ENCODE data around the gene MDM4. TPM values are rescaled to one million over a fixed set of nuclear protein-coding genes. Genes with fewer than 3 reads are reported as not detected.
A peak's percentile ranks its signal among the peaks of the same experiment; 100 is the strongest.

The MDM4 gene
- total and polyA plus RNA-seq, 2 donors (not counting 1 experiment from before 2014, with no cell fraction given), result 46.6 to 374 TPM

GRCh38 chr1:204583909-204584632 is 67.9 kb downstream of the MDM4 start:
- no peaks in the 10 kb centered on the region for H3K9me3 Mint-ChIP-seq (ENCODE audit: insufficient read depth)
- intact Hi-C loops (cut with micrococcal nuclease), result no loop called here
- no peak for DNase-seq
- no peaks in the 10 kb centered on the region for H3K27me3 ChIP-seq (replicated peaks in 1 of 4; ENCODE audit: control extremely low read depth in 1 of 4, control insufficient read depth in 3 of 4, insufficient read depth in 4 of 4, low read length in 3 of 4)
- H3K9me3 ChIP-seq (ENCODE audit: control extremely low read depth in 1 of 3, control insufficient read depth in 2 of 3, insufficient read depth in 1 of 3, low read length in 2 of 3), result no peaks in the 10 kb centered on the region
- H3K27me3 Mint-ChIP-seq, result no peaks in the 10 kb centered on the region
- no peak overlapping the region for H3K9ac ChIP-seq (ENCODE audit: low read length)
- WGBS (ENCODE audit: insufficient coverage), result 89% methylated on average over 4 of the region's 4 CpGs
- peaks cover 0 to 15% of the 10 kb centered on the region in 2 experiments for H3K36me3 ChIP-seq (replicated peaks in 1 of 2; ENCODE audit: control extremely low read depth in 1 of 2, control insufficient read depth in 1 of 2, extremely low read depth in 1 of 2, insufficient read depth in 2 of 2, low read length in 1 of 2)
- H3K4me1 ChIP-seq (ENCODE audit: control insufficient read depth in 2 of 2, insufficient read depth in 2 of 2, low read length in 2 of 2), result peaks cover 34 to 49% of the 10 kb centered on the region in 2 donors
- no peaks in the 10 kb centered on the region for H4K20me1 ChIP-seq (ENCODE audit: control insufficient read depth, insufficient read depth, low read length, poor library complexity, severe bottlenecking)
- no peak for TF ChIP-seq CTCF (IDR thresholded peaks at IDR 0.05)
- no peak for TF ChIP-seq EZH2 (IDR thresholded peaks at IDR 0.05; ENCODE audit: borderline replicate concordance, insufficient read depth, low read depth, low read length, poor library complexity, severe bottlenecking)
- H2AFZ ChIP-seq (ENCODE audit: insufficient read depth, low read depth, low read length, poor library complexity, severe bottlenecking), result no peak overlapping the region
- peaks cover 52% of the 10 kb centered on the region for H3K4me1 Mint-ChIP-seq
- no peak overlapping the region for H3K4me3 ChIP-seq (ENCODE audit: control extremely low read depth in 1 of 5, extremely low read depth in 1 of 5, insufficient read depth in 1 of 5, low read depth in 2 of 5, low read length in 4 of 5)
- no peak for ATAC-seq (ENCODE audit: low read depth)
- H3K27ac ChIP-seq (ENCODE audit: low read length in 2 of 2), result no peak overlapping the region
- peak overlapping the region; percentile 47 for H3K4me2 ChIP-seq (replicated peaks; ENCODE audit: low read depth, low read length, poor library complexity, severe bottlenecking)
- H3K4me3 Mint-ChIP-seq, result no peak overlapping the region
- H3K27ac Mint-ChIP-seq, result peak overlapping the region; percentile 56
- POLR2A ChIA-PET, result no interaction called here
- CTCF ChIA-PET, result no interaction called here
- peaks cover 25% of the 10 kb centered on the region for H3K79me2 ChIP-seq (ENCODE audit: control insufficient read depth, insufficient read depth, low read length)

- Histone ChIP-seq H3K36me3 (replicated peaks in 1 of 2; ENCODE audit: control extremely low read depth in 1 of 2, control insufficient read depth in 1 of 2, extremely low read depth in 1 of 2, insufficient read depth in 2 of 2, low read length in 1 of 2) (peaks cover 0 to 15% of the 10 kb centered on the region in 2 experiments), H4K20me1 (ENCODE audit: control insufficient read depth, insufficient read depth, low read length, poor library complexity, severe bottlenecking) (no peaks in the 10 kb centered on the region), H3K4me1 (ENCODE audit: control insufficient read depth in 2 of 2, insufficient read depth in 2 of 2, low read length in 2 of 2) (peaks cover 26 to 49% of the 10 kb centered on the region in 2 donors), H3K79me2 (ENCODE audit: control insufficient read depth, insufficient read depth, low read length) (peaks cover 25% of the 10 kb centered on the region), H3K9ac (ENCODE audit: low read length) (no peak overlapping the region), H3K27me3 (replicated peaks in 1 of 4; ENCODE audit: control extremely low read depth in 1 of 4, control insufficient read depth in 3 of 4, insufficient read depth in 4 of 4, low read length in 3 of 4) (no peaks in the 10 kb centered on the region), H3K4me3 (ENCODE audit: control extremely low read depth in 1 of 5, extremely low read depth in 1 of 5, insufficient read depth in 1 of 5, low read depth in 2 of 5, low read length in 4 of 5) (no peak overlapping the region), H2AFZ (ENCODE audit: insufficient read depth, low read depth, low read length, poor library complexity, severe bottlenecking) (peak overlapping the region; percentile 6), H3K4me2 (replicated peaks; ENCODE audit: low read depth, low read length, poor library complexity, severe bottlenecking) (peak overlapping the region; percentile 47), H3K9me3 (ENCODE audit: control extremely low read depth in 1 of 3, control insufficient read depth in 2 of 3, insufficient read depth in 1 of 3, low read length in 2 of 3) (no peaks in the 10 kb centered on the region), H3K27ac (ENCODE audit: low read length in 2 of 2) (no peak overlapping the region)
- intact Hi-C loops (cut with micrococcal nuclease), result no loop called here
- H3K9me3 Mint-ChIP-seq (ENCODE audit: insufficient read depth), result no peaks in the 10 kb centered on the region
- H3K4me3 Mint-ChIP-seq, result peak overlapping the region; percentile 52
- DNase-seq (peak; percentile 49), ATAC-seq (ENCODE audit: low read depth) (peak; percentile 86)
- WGBS (ENCODE audit: insufficient coverage), result 74% methylated on average over 8 of the region's 11 CpGs
- POLR2A ChIA-PET, result no interaction called here
- CTCF ChIA-PET, result interaction anchor here (1.1 kb wide), 1 partner anchor 19 kb away, joined by 4 read pairs; no protein-coding TSS in a partner anchor
- no peak for TF ChIP-seq CTCF (IDR thresholded peaks at IDR 0.05)
- TF ChIP-seq EZH2 (IDR thresholded peaks at IDR 0.05; ENCODE audit: borderline replicate concordance, insufficient read depth, low read depth, low read length, poor library complexity, severe bottlenecking), result no peak
- no peaks in the 10 kb centered on the region for H3K27me3 Mint-ChIP-seq
- H3K4me1 Mint-ChIP-seq, result peaks cover 52% of the 10 kb centered on the region
- H3K27ac Mint-ChIP-seq, result peak overlapping the region; percentile 90
Observed at GRCh38 chr1:204584699-204585372, 68.6 kb downstream of the MDM4 start.
